Panc1 (cell line): ENCODE results near the gene ROBO2.

ENCODE experiments used
- TF ChIP-seq, protein P1 (sequence below): fragments of 450-650 bp; IDR thresholded peaks from 2 replicates; pipeline ENCODE4 v1.5.1; 2017; ENCODE audit warnings: mild to moderate bottlenecking
- TF ChIP-seq, protein P2 (sequence below), 2 experiments: IDR thresholded peaks; 2 replicates each; pipeline ENCODE4 v1.6.1; 2011 to 2012; ENCODE audit warnings: low read depth in 2 of 2, control low read depth in 1 of 2, low read length in 1 of 2, mild to moderate bottlenecking in 1 of 2, moderate library complexity in 1 of 2; ENCODE audit not compliant: insufficient read depth in 1 of 2

- TF ChIP-seq, protein P1, sequence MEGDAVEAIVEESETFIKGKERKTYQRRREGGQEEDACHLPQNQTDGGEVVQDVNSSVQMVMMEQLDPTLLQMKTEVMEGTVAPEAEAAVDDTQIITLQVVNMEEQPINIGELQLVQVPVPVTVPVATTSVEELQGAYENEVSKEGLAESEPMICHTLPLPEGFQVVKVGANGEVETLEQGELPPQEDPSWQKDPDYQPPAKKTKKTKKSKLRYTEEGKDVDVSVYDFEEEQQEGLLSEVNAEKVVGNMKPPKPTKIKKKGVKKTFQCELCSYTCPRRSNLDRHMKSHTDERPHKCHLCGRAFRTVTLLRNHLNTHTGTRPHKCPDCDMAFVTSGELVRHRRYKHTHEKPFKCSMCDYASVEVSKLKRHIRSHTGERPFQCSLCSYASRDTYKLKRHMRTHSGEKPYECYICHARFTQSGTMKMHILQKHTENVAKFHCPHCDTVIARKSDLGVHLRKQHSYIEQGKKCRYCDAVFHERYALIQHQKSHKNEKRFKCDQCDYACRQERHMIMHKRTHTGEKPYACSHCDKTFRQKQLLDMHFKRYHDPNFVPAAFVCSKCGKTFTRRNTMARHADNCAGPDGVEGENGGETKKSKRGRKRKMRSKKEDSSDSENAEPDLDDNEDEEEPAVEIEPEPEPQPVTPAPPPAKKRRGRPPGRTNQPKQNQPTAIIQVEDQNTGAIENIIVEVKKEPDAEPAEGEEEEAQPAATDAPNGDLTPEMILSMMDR: no peak
- TF ChIP-seq, protein P2, sequence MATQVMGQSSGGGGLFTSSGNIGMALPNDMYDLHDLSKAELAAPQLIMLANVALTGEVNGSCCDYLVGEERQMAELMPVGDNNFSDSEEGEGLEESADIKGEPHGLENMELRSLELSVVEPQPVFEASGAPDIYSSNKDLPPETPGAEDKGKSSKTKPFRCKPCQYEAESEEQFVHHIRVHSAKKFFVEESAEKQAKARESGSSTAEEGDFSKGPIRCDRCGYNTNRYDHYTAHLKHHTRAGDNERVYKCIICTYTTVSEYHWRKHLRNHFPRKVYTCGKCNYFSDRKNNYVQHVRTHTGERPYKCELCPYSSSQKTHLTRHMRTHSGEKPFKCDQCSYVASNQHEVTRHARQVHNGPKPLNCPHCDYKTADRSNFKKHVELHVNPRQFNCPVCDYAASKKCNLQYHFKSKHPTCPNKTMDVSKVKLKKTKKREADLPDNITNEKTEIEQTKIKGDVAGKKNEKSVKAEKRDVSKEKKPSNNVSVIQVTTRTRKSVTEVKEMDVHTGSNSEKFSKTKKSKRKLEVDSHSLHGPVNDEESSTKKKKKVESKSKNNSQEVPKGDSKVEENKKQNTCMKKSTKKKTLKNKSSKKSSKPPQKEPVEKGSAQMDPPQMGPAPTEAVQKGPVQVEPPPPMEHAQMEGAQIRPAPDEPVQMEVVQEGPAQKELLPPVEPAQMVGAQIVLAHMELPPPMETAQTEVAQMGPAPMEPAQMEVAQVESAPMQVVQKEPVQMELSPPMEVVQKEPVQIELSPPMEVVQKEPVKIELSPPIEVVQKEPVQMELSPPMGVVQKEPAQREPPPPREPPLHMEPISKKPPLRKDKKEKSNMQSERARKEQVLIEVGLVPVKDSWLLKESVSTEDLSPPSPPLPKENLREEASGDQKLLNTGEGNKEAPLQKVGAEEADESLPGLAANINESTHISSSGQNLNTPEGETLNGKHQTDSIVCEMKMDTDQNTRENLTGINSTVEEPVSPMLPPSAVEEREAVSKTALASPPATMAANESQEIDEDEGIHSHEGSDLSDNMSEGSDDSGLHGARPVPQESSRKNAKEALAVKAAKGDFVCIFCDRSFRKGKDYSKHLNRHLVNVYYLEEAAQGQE (IDR thresholded peaks at IDR 0.05; ENCODE audit: insufficient read depth in 1 of 2, low read depth in 2 of 2, low read length in 1 of 2): no peak
Measured at GRCh38 chr3:77171026-77171425, 131.1 kb downstream of the ROBO2 start.
